A549 treated with DMSO at 1 μM for 4 hours (cell line): Measurements from ENCODE around the gene SSR2. TPM values are rescaled to one million over a fixed set of nuclear protein-coding genes. Genes with fewer than 3 reads are reported as not detected.

Source experiments
- total RNA-seq: library from RNA; stranded (reverse); fragments of 200-300 nt; extraction: Qiagen RNA extraction; gene quantifications from 5 replicates; pipeline ENCODE4 v1.2.3, GENCODE V29; 2022; ENCODE audit warnings: low read depth

Gene SSR2
- 262 to 276 TPM (median 267 TPM) in 5 replicates for total RNA-seq

GRCh38 chr1:156020293-156021092, at the start of gene SSR2:
SSR2 (minus strand) TSS chr1:156020951; CDS start chr1:156020167, 784 bp downstream.

GRCh38 chr1:156060937-156061636, 40.3 kb upstream of the SSR2 start, which contains the start of gene RAB25:
RAB25 (plus strand) TSS chr1:156061160; CDS start chr1:156061401, 241 bp downstream.

GRCh38 chr1:156054500-156055280, 33.9 kb upstream of the SSR2 start, which contains the start of gene LAMTOR2:
LAMTOR2 (plus strand) TSS chr1:156054782; CDS start chr1:156054890, 108 bp downstream.

GRCh38 chr1:156053768-156054499, 33.2 kb upstream of the SSR2 start, which contains the start of gene UBQLN4:
UBQLN4 (minus strand) TSS chr1:156053798; CDS start chr1:156053701, 97 bp downstream.

GRCh38 chr1:155978325-155978972, 42.3 kb downstream of the SSR2 start, which contains the start of gene ARHGEF2:
ARHGEF2 (minus strand) TSS chr1:155978547; CDS start chr1:155978427, 120 bp downstream.

Other genes starting within 250 kb of the SSR2 start
- 13.7 to 17.9 TPM (median 15.4 TPM) in 5 replicates for gene GON4L, start 163.7 kb downstream of the SSR2 start, total RNA-seq
- 1.1 to 1.7 TPM (median 1.5 TPM) in 5 replicates for gene SYT11, start 161.4 kb downstream of the SSR2 start, total RNA-seq
- 24.2 to 29.3 TPM (median 26.4 TPM) in 5 replicates for gene RIT1, start 109.6 kb downstream of the SSR2 start, total RNA-seq
- 16.0 to 33.2 TPM (median 30.6 TPM) in 5 replicates for gene KHDC4, start 86.5 kb downstream of the SSR2 start, total RNA-seq
- not detected in 5 replicates for gene RXFP4, start 79.3 kb downstream of the SSR2 start, total RNA-seq
- gene ARHGEF2, start 42.4 kb downstream of the SSR2 start, total RNA-seq: 38.8 to 47.2 TPM (median 41.7 TPM) in 5 replicates
- 38.5 to 48.6 TPM (median 41.7 TPM) in 5 replicates for gene UBQLN4, start 32.8 kb upstream of the SSR2 start, total RNA-seq
- 146 to 158 TPM (median 152 TPM) in 5 replicates for gene LAMTOR2, start 33.8 kb upstream of the SSR2 start, total RNA-seq
- gene RAB25, start 40.2 kb upstream of the SSR2 start, total RNA-seq: 0.14 TPM in 1 of 5 replicates, not detected in the others
- gene MEX3A, start 61.5 kb upstream of the SSR2 start, total RNA-seq: 1.4 to 3.0 TPM (median 2.5 TPM) in 5 replicates
- 658 to 735 TPM (median 680 TPM) in 5 replicates for gene LMNA, start 93.8 kb upstream of the SSR2 start, total RNA-seq
- gene SEMA4A, start 132.6 kb upstream of the SSR2 start, total RNA-seq: 0.32 to 0.69 TPM (median 0.44 TPM) in 5 replicates
- gene SLC25A44, start 173.2 kb upstream of the SSR2 start, total RNA-seq: 27.7 to 35.1 TPM (median 29.0 TPM) in 5 replicates
- gene PMF1, start 192.1 kb upstream of the SSR2 start, total RNA-seq: 54.6 to 65.6 TPM (median 58.8 TPM) in 5 replicates
- gene BGLAP, start 221.2 kb upstream of the SSR2 start, total RNA-seq: 0.40 to 0.53 TPM (median 0.46 TPM) in 3 of 5 replicates, not detected in the others
- gene PAQR6, start 227.1 kb upstream of the SSR2 start, total RNA-seq: 3.2 to 3.9 TPM (median 3.8 TPM) in 5 replicates